ENCODE results near the gene BMP7.

BMP7 gene

DNA sequence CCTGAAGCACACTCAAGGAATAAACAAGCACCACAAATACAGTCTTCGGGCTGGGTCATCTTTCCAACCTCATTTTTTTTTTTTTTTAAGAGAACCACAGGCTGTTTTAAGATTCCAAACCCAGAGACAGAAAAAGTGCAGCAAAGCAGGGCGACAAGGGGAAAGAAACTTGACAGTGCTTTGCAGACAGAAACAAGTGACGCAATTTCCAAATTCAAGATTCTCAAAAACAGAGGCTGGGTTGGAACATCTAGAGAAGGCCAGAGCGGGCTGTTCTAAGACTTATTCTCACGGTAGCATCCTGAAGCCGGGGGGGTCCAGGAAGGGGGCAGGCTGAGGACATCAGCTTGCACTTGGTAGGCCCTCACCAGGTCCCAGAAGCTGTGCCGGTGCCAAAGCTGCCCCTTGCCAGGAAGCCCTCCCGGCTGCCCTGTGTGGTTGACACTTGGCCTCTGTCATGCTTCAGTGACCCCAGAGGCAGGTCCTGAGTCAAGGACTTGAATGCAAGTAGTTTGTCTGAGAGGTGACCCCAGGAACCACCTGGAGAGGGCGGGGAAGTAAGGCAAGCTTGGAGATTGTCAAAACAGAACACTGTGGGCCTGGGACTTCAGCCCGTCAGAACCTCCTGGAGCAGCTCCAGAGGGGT, 50.5 kb downstream of the BMP7 start:
- CTCF ChIA-PET, result interaction anchor here (0.6 to 0.7 kb wide), 2 partner anchors 87 to 255 kb away, joined by 3 to 4 read pairs; no protein-coding TSS in a partner anchor
- peaks cover 6 to 15% of the 10 kb centered on the region in 2 experiments; a peak in 2 of 3 replicates for H3K36me3 ChIP-seq (ENCODE audit: control insufficient read depth in 2 of 2, insufficient read depth in 1 of 2, low read length in 2 of 2)
- H3K27ac ChIP-seq (ENCODE audit: extremely low read depth, low read depth, low read length), result no peak overlapping the region
- TF ChIP-seq, protein P1, sequence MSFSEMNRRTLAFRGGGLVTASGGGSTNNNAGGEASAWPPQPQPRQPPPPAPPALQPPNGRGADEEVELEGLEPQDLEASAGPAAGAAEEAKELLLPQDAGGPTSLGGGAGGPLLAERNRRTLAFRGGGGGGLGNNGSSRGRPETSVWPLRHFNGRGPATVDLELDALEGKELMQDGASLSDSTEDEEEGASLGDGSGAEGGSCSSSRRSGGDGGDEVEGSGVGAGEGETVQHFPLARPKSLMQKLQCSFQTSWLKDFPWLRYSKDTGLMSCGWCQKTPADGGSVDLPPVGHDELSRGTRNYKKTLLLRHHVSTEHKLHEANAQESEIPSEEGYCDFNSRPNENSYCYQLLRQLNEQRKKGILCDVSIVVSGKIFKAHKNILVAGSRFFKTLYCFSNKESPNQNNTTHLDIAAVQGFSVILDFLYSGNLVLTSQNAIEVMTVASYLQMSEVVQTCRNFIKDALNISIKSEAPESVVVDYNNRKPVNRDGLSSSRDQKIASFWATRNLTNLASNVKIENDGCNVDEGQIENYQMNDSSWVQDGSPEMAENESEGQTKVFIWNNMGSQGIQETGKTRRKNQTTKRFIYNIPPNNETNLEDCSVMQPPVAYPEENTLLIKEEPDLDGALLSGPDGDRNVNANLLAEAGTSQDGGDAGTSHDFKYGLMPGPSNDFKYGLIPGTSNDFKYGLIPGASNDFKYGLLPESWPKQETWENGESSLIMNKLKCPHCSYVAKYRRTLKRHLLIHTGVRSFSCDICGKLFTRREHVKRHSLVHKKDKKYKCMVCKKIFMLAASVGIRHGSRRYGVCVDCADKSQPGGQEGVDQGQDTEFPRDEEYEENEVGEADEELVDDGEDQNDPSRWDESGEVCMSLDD (tag by site-specific recombination; IDR thresholded peaks at IDR 0.05), result no peak
- TF ChIP-seq SCRT1 (tag by site-specific recombination; IDR thresholded peaks at IDR 0.05; ENCODE audit: borderline replicate concordance) (no peak), ZNF623 (tag by site-specific recombination; IDR thresholded peaks at IDR 0.05) (no peak), ZNF514 (tag by site-specific recombination; IDR thresholded peaks at IDR 0.05) (no peak), ZFHX2 (tag by site-specific recombination; conservative IDR thresholded peaks at IDR 0.05) (no peak)
- POLR2A ChIA-PET, result no interaction called here
- H3K9me3 ChIP-seq (ENCODE audit: control insufficient read depth, insufficient read depth, low read depth, low read length), result no peaks in the 10 kb centered on the region
- H3K4me1 ChIP-seq (ENCODE audit: control insufficient read depth, insufficient read depth, low read length), result no peaks in the 10 kb centered on the region
- no peak overlapping the region for H3K4me3 ChIP-seq (ENCODE audit: low read depth, low read length)

DNA sequence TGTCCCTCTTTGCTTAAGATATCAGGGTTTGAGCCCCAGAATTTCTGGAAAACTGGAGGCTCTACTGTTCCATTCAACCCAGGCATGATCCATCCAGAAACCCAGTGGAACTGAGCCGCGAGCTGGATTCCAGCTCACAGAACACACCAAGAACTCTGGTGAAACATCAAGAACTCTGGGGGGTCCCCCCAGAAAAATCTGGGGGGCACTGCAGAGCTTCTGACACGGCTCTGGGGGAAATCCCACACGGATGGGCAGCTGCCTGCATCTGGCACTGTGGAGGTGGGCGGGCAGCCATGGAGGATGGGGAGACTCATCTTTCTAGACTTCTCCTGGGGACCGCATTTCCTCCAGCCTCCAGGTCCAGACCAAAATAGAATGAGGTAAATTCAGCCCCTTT, 51.0 kb downstream of the BMP7 start:
- TF ChIP-seq KLF16 (tag by site-specific recombination; IDR thresholded peaks at IDR 0.05), result no peak
- no peak for TF ChIP-seq ZXDB (tag by site-specific recombination; IDR thresholded peaks at IDR 0.05)
- no peak for TF ChIP-seq ZNF280C (tag by site-specific recombination; IDR thresholded peaks at IDR 0.05)
- TF ChIP-seq, protein P2, sequence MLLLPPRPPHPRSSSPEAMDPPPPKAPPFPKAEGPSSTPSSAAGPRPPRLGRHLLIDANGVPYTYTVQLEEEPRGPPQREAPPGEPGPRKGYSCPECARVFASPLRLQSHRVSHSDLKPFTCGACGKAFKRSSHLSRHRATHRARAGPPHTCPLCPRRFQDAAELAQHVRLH (tag by site-specific recombination; IDR thresholded peaks at IDR 0.05), result no peak
- no peak for TF ChIP-seq ZNF266 (tag by site-specific recombination; IDR thresholded peaks at IDR 0.05; ENCODE audit: low read depth)
- no peak for TF ChIP-seq ZFHX2 (tag by site-specific recombination; conservative IDR thresholded peaks at IDR 0.05)
- no peak for TF ChIP-seq SP3 (tag by site-specific recombination; IDR thresholded peaks at IDR 0.05)
- TF ChIP-seq ZNF473 (tag by site-specific recombination; IDR thresholded peaks at IDR 0.05), result no peak
- TF ChIP-seq ZNF112 (tag by site-specific recombination; IDR thresholded peaks at IDR 0.05), result no peak
- no peak for TF ChIP-seq ZNF169 (tag by site-specific recombination; IDR thresholded peaks at IDR 0.05)
- TF ChIP-seq YY1 (tag by site-specific recombination; IDR thresholded peaks at IDR 0.05), result no peak
- no peak for TF ChIP-seq ZBTB44 (tag by site-specific recombination; IDR thresholded peaks at IDR 0.05)
- TF ChIP-seq EGR2 (tag by site-specific recombination; IDR thresholded peaks at IDR 0.05; ENCODE audit: low read depth), result no peak
- ChIA-PET POLR2A (no interaction called here), CTCF (interaction anchor here (0.6 to 0.7 kb wide), 3 partner anchors 87 to 617 kb away, joined by 3 to 4 read pairs (median 3); no protein-coding TSS in a partner anchor)
- Histone ChIP-seq H3K9me3 (ENCODE audit: control insufficient read depth, insufficient read depth, low read depth, low read length) (no peaks in the 10 kb centered on the region), H3K4me3 (ENCODE audit: low read depth, low read length) (no peak overlapping the region), H3K36me3 (ENCODE audit: control insufficient read depth in 2 of 2, insufficient read depth in 1 of 2, low read length in 2 of 2) (peaks cover 6 to 15% of the 10 kb centered on the region in 2 experiments; a peak in 2 of 3 replicates), H3K4me1 (ENCODE audit: control insufficient read depth, insufficient read depth, low read length) (no peaks in the 10 kb centered on the region), H3K27ac (ENCODE audit: extremely low read depth, low read depth, low read length) (no peak overlapping the region)
